MM.1S (cell line): Measurements from ENCODE around the gene EXO1.

Experiments
- EZH2 ChIP-seq: fragments of 300-600 bp; sonication (generic); optimal IDR thresholded peaks from 2 replicates; pipeline ENCODE3; 2017; ENCODE audit warnings: low read depth, mild to moderate bottlenecking, antibody characterized with exemption, low read length, mixed read lengths
- TF ChIP-seq, protein P1 (sequence below): fragments of 300-600 bp; sonication (generic); IDR thresholded peaks from 2 replicates; pipeline ENCODE4 v1.5.1; 2016; ENCODE audit warnings: antibody characterized with exemption, low read length, mixed read lengths

- TF ChIP-seq, protein P1, sequence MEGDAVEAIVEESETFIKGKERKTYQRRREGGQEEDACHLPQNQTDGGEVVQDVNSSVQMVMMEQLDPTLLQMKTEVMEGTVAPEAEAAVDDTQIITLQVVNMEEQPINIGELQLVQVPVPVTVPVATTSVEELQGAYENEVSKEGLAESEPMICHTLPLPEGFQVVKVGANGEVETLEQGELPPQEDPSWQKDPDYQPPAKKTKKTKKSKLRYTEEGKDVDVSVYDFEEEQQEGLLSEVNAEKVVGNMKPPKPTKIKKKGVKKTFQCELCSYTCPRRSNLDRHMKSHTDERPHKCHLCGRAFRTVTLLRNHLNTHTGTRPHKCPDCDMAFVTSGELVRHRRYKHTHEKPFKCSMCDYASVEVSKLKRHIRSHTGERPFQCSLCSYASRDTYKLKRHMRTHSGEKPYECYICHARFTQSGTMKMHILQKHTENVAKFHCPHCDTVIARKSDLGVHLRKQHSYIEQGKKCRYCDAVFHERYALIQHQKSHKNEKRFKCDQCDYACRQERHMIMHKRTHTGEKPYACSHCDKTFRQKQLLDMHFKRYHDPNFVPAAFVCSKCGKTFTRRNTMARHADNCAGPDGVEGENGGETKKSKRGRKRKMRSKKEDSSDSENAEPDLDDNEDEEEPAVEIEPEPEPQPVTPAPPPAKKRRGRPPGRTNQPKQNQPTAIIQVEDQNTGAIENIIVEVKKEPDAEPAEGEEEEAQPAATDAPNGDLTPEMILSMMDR, result no peak
- no peak for TF ChIP-seq EZH2
These were observed 51.2 kb downstream of the EXO1 start for GRCh38 chr1:241899210-241899609.
